ENCODE measurements around the gene JAZF1.

JAZF1 gene

GRCh38 chr7:28001896-28002295, 178.7 kb downstream of the JAZF1 start:
- DNase-seq: no peak

GRCh38 chr7:27999829-28000228, 180.8 kb downstream of the JAZF1 start:
- DNase-seq: no peak

GRCh38 chr7:27998382-27998781, 182.2 kb downstream of the JAZF1 start:
- DNase-seq: no peak

- no peak for DNase-seq
Observed at GRCh38 chr7:27997188-27997707, 183.3 kb downstream of the JAZF1 start.

GRCh38 chr7:27996141-27996540, 184.5 kb downstream of the JAZF1 start:
- no peak for DNase-seq

- no peak for DNase-seq
Observed at GRCh38 chr7:27995228-27995627, 185.4 kb downstream of the JAZF1 start.

GRCh38 chr7:27994639-27995038, 186.0 kb downstream of the JAZF1 start:
- no peak for DNase-seq

GRCh38 chr7:27992755-27993493, 187.7 kb downstream of the JAZF1 start:
- no peak for DNase-seq

GRCh38 chr7:27992097-27992496, 188.5 kb downstream of the JAZF1 start:
- no peak for DNase-seq

GRCh38 chr7:27991006-27991528, 189.5 kb downstream of the JAZF1 start:
- no peak for DNase-seq

- DNase-seq: no peak
Observed at GRCh38 chr7:27976531-27976930, 204.1 kb downstream of the JAZF1 start.

GRCh38 chr7:27973625-27974024, 207.0 kb downstream of the JAZF1 start:
- DNase-seq: no peak

- DNase-seq: no peak
Observed at GRCh38 chr7:27972276-27972675, 208.3 kb downstream of the JAZF1 start.

GRCh38 chr7:27971171-27971812, 209.3 kb downstream of the JAZF1 start:
- DNase-seq: no peak

GRCh38 chr7:27970350-27970749, 210.2 kb downstream of the JAZF1 start:
- no peak for DNase-seq

- no peak for DNase-seq
Observed at GRCh38 chr7:27969346-27969745, 211.2 kb downstream of the JAZF1 start.

- no peak for DNase-seq
Observed at GRCh38 chr7:27967639-27968038, 213.0 kb downstream of the JAZF1 start.

- DNase-seq: no peak
Observed at GRCh38 chr7:27966219-27966780, 214.3 kb downstream of the JAZF1 start.

- DNase-seq: no peak
Observed at GRCh38 chr7:27965650-27966049, 214.9 kb downstream of the JAZF1 start.

GRCh38 chr7:27964820-27965219, 215.8 kb downstream of the JAZF1 start:
- DNase-seq: no peak

- no peak for DNase-seq
Observed at GRCh38 chr7:27963056-27963455, 217.5 kb downstream of the JAZF1 start.

- no peak for DNase-seq
Observed at GRCh38 chr7:27962273-27962672, 218.3 kb downstream of the JAZF1 start.

GRCh38 chr7:27961255-27961654, 219.3 kb downstream of the JAZF1 start:
- peak; percentile 42 for DNase-seq

- no peak for DNase-seq
Observed at GRCh38 chr7:27960415-27960814, 220.2 kb downstream of the JAZF1 start.
